BE2C (cell line): ENCODE measurements around the gene CYP27A1.
A peak's percentile ranks its signal among the peaks of the same experiment; 100 is the strongest.

Experiments used
- DNase-seq: peaks from one replicate; pipeline ENCODE4 v3.0.0-alpha.2; 2020
- H3K27me3 ChIP-seq: fragments of 250-450 bp; sonication (Bioruptor Pico); 2 replicates; pipeline ENCODE4 v1.5.1; 2020; ENCODE audit warnings: mild to moderate bottlenecking
- H3K36me3 ChIP-seq: fragments of 250-450 bp; sonication (Bioruptor Pico); 2 replicates; pipeline ENCODE4 v1.5.1; 2020; ENCODE audit warnings: mild to moderate bottlenecking
- H3K4me1 ChIP-seq: fragments of 250-450 bp; sonication (Bioruptor Pico); 2 replicates; pipeline ENCODE4 v1.5.1; 2020
- H3K4me3 ChIP-seq: 2 replicates; pipeline ENCODE4 v1.5.1; 2011; ENCODE audit warnings: low read depth, low read length
- H3K9me3 ChIP-seq: fragments of 250-450 bp; sonication (Bioruptor Pico); 2 replicates; pipeline ENCODE4 v1.5.1; 2020
- TF ChIP-seq, protein P1 (sequence below): IDR thresholded peaks from 2 replicates; pipeline ENCODE4 v1.5.1; 2012; ENCODE audit warnings: mild to moderate bottlenecking, low read depth, low read length

CYP27A1 gene

DNA sequence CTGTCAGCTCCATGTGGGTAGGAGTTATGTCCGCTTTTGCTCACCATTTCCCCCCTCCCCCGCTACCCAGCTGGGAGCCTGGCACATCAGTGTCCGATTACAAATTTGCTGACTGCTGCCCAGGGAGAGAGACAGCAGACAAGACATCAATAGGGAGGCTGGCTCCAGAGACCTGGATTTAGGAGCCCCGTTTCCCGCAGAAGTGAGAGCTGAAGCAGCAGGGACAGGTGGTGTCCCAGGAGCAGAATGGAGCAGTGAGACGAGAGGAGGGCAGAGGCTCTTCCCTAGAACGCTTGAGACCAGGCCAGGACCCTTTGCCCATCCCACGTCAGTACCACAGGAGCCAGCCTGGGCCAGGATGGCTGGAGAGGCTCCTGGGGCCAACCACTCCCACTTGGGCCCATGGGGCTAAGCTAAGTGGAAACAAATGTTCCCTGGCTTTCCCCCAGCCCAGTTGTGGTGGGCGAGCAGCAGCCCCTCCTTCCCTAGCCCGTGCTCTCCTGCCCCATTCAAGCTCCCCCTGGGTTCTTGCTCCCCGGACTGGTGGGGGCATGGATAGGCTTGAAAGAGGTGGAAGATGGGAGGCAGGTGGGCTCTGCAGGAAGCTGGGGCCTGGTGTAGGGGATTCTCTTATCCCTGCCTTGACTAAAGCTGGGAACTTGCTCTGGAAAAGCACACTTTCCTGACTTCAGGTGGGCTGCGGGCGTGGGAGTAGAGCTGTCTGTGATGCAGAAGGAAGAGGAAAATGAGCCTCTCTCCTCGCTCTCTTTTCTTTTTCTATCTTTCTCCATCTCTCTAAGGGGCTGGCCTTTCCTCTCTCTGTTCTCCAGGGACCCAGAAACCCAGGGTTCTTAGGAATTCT, 73.6 kb downstream of the CYP27A1 start:
- DNase-seq = no peak
- TF ChIP-seq, protein P1, sequence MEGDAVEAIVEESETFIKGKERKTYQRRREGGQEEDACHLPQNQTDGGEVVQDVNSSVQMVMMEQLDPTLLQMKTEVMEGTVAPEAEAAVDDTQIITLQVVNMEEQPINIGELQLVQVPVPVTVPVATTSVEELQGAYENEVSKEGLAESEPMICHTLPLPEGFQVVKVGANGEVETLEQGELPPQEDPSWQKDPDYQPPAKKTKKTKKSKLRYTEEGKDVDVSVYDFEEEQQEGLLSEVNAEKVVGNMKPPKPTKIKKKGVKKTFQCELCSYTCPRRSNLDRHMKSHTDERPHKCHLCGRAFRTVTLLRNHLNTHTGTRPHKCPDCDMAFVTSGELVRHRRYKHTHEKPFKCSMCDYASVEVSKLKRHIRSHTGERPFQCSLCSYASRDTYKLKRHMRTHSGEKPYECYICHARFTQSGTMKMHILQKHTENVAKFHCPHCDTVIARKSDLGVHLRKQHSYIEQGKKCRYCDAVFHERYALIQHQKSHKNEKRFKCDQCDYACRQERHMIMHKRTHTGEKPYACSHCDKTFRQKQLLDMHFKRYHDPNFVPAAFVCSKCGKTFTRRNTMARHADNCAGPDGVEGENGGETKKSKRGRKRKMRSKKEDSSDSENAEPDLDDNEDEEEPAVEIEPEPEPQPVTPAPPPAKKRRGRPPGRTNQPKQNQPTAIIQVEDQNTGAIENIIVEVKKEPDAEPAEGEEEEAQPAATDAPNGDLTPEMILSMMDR = no peak
- peak overlapping the region; percentile 12 for H3K4me3 ChIP-seq
- H3K9me3 ChIP-seq = no peaks in the 10 kb centered on the region
- peaks cover 44% of the 10 kb centered on the region for H3K4me1 ChIP-seq
- H3K36me3 ChIP-seq = no peaks in the 10 kb centered on the region
- H3K27me3 ChIP-seq = peaks cover 7% of the 10 kb centered on the region

DNA sequence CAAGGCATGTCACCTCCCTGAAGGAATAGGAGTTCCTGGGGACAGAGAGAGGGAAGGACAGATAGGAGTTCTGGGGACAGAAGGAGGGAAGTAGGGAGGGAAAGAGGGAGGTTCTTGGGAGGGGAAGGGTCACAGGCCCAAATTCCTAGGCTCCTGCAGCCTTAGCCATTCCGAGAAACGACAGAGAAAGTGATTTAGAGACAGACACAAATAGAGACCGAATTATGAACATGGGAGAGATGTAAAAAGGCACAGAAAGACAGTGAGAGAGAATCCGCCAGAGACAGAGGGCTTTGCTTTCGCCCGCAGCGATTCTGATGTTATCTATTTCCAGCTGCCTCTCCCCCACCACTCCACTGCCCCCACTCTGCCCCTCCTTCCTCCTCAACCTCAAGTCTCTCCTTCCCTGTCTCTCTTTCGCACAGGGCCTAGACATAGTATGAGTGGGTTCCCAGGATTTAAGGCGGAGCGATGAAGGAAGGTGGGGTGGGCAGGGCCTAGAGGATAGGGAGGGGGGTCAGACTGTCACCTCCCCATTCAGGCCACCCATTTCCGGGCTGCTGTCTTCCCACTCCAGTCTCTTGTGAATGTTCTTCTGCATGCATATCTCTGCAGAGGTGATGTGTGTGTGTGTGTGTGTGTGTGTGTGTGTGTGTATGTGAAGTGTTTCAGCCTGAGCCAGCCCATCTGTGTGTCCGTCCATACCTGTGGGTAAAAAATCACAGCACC, 74.4 kb downstream of the CYP27A1 start:
- peak; percentile 80 for DNase-seq
- TF ChIP-seq, protein P1 = no peak
- Histone ChIP-seq H3K27me3 (peaks cover 7% of the 10 kb centered on the region), H3K4me1 (peaks cover 44% of the 10 kb centered on the region), H3K4me3 (peak overlapping the region; percentile 21), H3K9me3 (no peaks in the 10 kb centered on the region), H3K36me3 (no peaks in the 10 kb centered on the region)

DNA sequence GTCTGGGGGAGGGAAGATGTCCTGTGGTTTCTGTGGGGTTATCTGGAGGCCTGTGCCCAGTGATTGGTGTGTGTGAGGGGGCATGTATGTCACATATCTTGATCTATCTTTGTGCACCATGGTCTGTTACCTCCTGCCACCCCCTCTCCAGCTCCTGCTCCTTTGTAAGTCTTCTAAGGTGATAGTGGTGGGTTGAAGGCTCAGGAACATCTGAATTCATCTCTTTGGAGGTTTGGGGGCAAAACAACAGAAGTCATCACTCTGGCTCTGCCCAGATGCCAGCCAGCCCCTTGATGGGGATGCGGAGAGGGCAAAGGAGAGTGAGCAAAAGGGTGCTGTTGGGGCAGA, 74.9 kb downstream of the CYP27A1 start:
- TF ChIP-seq, protein P1 = no peak
- Histone ChIP-seq H3K4me3 (peak overlapping the region; percentile 21; the same call in 1 of the 2 replicates), H3K27me3 (peaks cover 7% of the 10 kb centered on the region), H3K4me1 (peaks cover 44% of the 10 kb centered on the region), H3K9me3 (no peaks in the 10 kb centered on the region), H3K36me3 (no peaks in the 10 kb centered on the region)
- no peak for DNase-seq

DNA sequence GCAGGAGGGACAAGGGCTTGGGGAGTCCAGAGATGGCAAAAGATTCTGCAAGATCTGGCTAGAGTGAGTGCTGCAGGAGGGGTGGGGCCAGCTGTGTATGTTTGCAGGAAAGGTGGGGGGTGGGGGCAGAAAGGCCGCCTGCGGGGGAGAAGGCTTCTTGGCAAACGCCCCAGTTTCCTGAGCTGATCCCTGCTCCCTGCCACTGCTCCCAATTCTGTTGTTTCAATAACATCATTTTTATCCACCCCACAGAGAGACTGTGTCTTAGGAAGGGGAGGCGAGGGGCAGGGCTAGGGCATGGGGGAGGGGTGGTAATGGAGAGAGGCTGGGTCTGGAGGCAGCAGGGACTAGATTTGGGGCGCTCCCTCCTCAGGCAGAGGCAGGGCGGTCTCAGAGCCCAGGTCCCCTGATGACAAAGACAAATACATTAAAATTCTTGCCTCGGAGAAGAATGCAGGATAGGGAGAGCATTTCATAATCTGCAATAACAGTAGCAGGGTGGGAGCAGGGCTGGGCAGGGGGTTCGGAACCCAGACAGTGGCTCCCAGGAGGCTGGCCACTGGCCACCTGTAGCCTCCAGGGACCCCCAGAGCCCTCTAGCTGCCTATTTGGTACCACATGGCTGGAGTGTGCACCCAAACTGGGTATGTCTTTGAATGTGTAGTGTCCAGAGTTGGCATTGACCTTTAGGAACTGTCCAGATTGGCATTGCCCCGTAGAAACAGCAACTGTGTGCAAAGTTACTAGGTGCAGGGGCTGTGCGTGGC, 75.6 kb downstream of the CYP27A1 start:
- H3K4me1 ChIP-seq = peaks cover 44% of the 10 kb centered on the region
- no peaks in the 10 kb centered on the region for H3K36me3 ChIP-seq
- peak; percentile 75 for DNase-seq
- TF ChIP-seq, protein P1 = no peak
- no peak overlapping the region for H3K4me3 ChIP-seq
- peaks cover 7% of the 10 kb centered on the region for H3K27me3 ChIP-seq
- H3K9me3 ChIP-seq = no peaks in the 10 kb centered on the region

DNA sequence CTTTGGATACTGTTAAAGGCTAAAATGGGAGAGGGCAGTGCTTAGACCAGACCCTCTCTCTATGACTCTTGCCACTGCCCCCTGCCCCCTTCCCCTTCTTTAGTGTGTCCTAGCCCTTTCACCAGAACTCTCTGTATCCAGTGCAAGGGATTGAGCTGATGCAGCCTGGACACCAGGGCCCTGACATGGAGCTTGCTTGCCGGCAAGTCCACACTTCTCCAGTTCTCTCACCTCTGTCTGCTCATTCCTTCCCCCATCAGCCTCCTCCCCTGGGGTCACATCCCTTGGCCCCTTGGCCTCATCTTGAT, 76.1 kb downstream of the CYP27A1 start:
- H3K4me3 ChIP-seq = no peak overlapping the region
- H3K9me3 ChIP-seq = no peaks in the 10 kb centered on the region
- TF ChIP-seq, protein P1 = no peak
- peaks cover 7% of the 10 kb centered on the region for H3K27me3 ChIP-seq
- no peaks in the 10 kb centered on the region for H3K36me3 ChIP-seq
- H3K4me1 ChIP-seq = peaks cover 42% of the 10 kb centered on the region
- DNase-seq = no peak
